Stomach (tissue), 9 donors: Measurements from ENCODE around the gene RNU5B-1. TPM values are rescaled to one million over a fixed set of nuclear protein-coding genes. Genes with fewer than 3 reads are reported as not detected.
A peak's percentile ranks its signal among the peaks of the same experiment; 100 is the strongest.
"Not testable (repeated sequence)": the region's sequence is repeated elsewhere in the genome, so short reads cannot be mapped to it uniquely, and the experiment has no call there.

ENCODE experiments used
- DNase-seq, 2 donors: peaks; one replicate each; pipeline versions ENCODE4 v3.0.0 to v3.0.0-alpha.2; 2013 to 2019
- H3K27ac ChIP-seq, 5 donors: fragments of 200-600 bp in 4 of 5; sonication (generic) in 4 of 5; one replicate each; pipeline ENCODE4 v1.5.1; 2013 to 2019; ENCODE audit warnings: mild to moderate bottlenecking in 1 of 5, moderate library complexity in 1 of 5
- H3K27me3 ChIP-seq, 3 donors: fragments of 200-600 bp; sonication (generic); one replicate each; pipeline ENCODE4 v1.5.1; 2017 to 2019; ENCODE audit warnings: mixed run types in 1 of 3
- H3K36me3 ChIP-seq, 4 donors: fragments of 200-600 bp; sonication (generic); 1 replicate in 3 of 4; 2 replicates in 1 of 4; pipeline ENCODE4 v1.5.1; 2016 to 2019
- H3K4me1 ChIP-seq, 4 donors: fragments of 200-600 bp; sonication (generic); one replicate each; pipeline ENCODE4 v1.5.1; 2016 to 2019
- H3K4me3 ChIP-seq, 4 donors: fragments of 200-600 bp; sonication (generic) in 3 of 4; one replicate each; pipeline ENCODE4 v1.5.1; 2016 to 2019; ENCODE audit warnings: mild to moderate bottlenecking in 1 of 4
- H3K9me3 ChIP-seq, 4 donors: fragments of 200-600 bp; sonication (generic); one replicate each; pipeline ENCODE4 v1.5.1; 2016 to 2019
- EP300 ChIP-seq: sonication (generic); formaldehyde crosslinking; IDR thresholded peaks from one replicate; pipeline ENCODE4 v1.6.1; 2017; ENCODE audit warnings: antibody characterized with exemption
- POLR2A ChIP-seq, 4 donors: fragments of 450-650 bp; IDR thresholded peaks; one replicate each; pipeline ENCODE4 v1.6.1; 2016; ENCODE audit warnings: antibody characterized with exemption in 4 of 4, control low read depth in 2 of 4, mild to moderate bottlenecking in 1 of 4, moderate library complexity in 1 of 4
- POLR2AphosphoS5 ChIP-seq, 3 donors: sonication (generic); formaldehyde crosslinking; IDR thresholded peaks; one replicate each; pipeline ENCODE4 v1.6.1; 2016; ENCODE audit warnings: antibody characterized with exemption in 3 of 3
- WGBS, 5 donors: extraction: QIAGEN DNeasy Blood & Tissue Kit in 3 of 5; methylation state at CpG; one replicate each; pipeline versions ENCODE4 v1.1.5 to v1.1.7; 2013 to 2018; 5-methylcytosine and 5-hydroxymethylcytosine counted together
- intact Hi-C: fragments of 100-400 bp; cut with DNase I; formaldehyde crosslinking; loops from one replicate; pipeline ENCODE4 v1.15.1; 2023; ENCODE audit warnings: low total_unique reads
- polyA plus RNA-seq, 3 donors: library from polyadenylated mRNA; stranded (reverse); fragments of 200-250 nt; gene quantifications; one replicate each; pipeline ENCODE4 v1.2.3, GENCODE V29; 2013
- total RNA-seq, 5 donors: library from RNA; depleted of rRNA; stranded (reverse); fragments of >200 nt; gene quantifications; one replicate each; pipeline versions ENCODE4 v1.1.0 to v1.2.3, GENCODE V29; 2014 to 2016
- TF ChIP-seq, protein P1 (sequence below), 7 experiments: fragments of 450-650 bp in 4 of 7; fragments of 200-600 bp in 3 of 7; sonication (generic) in 3 of 7; IDR thresholded peaks; one replicate each; pipeline ENCODE4 v1.5.1; 2016 to 2019; ENCODE audit warnings: antibody characterized with exemption in 7 of 7, control low read depth in 2 of 7, mild to moderate bottlenecking in 1 of 7
- donor health status: healthy with polysubstance abuse.
- donor health status: Bipolar disorder and iron deficiency.
- donor health status: healthy.

Gene RNU5B-1
- total and polyA plus RNA-seq, 8 donors: not detected

DNA sequence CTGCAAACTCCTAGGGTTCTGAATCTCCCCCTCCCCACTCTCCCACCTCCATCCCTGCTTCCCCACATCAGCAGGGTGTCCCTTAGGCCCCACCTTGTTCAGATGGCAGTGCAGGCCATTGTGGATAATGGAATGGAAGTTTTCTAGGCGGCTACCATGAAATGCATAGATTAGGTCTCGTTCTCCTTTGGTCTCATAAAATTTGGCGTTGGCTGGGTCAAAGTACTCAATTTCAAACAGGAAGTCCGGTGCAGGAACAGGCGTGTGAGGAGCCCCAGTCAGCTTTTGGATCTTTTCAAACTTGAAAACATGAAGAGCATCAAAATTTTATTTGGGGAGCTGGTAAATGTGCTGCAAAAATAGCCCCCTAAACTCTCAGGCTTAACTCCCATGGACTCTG is 38.0 kb upstream of the RNU5B-1 start:
- DNase-seq: no peak
- whole genome bisulfite sequencing, 5 donors: 87 to 92% (median 90%) methylated on average over 5 of the region's 5 CpGs
- intact Hi-C loops: loop anchor here (5.0 kb wide), 1 partner anchor 69 kb away; no protein-coding TSS in a partner anchor

GRCh38 chr15:65268411-65268810 is 36.1 kb upstream of the RNU5B-1 start:
- Histone ChIP-seq H3K9me3 (no peaks in the 10 kb centered on the region), H3K27ac (no peak overlapping the region), H3K36me3 (peaks cover 0 to 50% (median 39%) of the 10 kb centered on the region in 4 donors), H3K4me1 (peaks cover 0 to 39% (median 13%) of the 10 kb centered on the region in 4 donors), H3K27me3 (no peaks in the 10 kb centered on the region), H3K4me3 (no peak overlapping the region)
- DNase-seq: no peak
- 96 to 100% (median 98%) methylated on average over 4 of the region's 4 CpGs for WGBS, 5 donors
- intact Hi-C loops: loop anchor here (5.0 kb wide), 1 partner anchor 71 kb away; no protein-coding TSS in a partner anchor
- TF ChIP-seq, protein P1, sequence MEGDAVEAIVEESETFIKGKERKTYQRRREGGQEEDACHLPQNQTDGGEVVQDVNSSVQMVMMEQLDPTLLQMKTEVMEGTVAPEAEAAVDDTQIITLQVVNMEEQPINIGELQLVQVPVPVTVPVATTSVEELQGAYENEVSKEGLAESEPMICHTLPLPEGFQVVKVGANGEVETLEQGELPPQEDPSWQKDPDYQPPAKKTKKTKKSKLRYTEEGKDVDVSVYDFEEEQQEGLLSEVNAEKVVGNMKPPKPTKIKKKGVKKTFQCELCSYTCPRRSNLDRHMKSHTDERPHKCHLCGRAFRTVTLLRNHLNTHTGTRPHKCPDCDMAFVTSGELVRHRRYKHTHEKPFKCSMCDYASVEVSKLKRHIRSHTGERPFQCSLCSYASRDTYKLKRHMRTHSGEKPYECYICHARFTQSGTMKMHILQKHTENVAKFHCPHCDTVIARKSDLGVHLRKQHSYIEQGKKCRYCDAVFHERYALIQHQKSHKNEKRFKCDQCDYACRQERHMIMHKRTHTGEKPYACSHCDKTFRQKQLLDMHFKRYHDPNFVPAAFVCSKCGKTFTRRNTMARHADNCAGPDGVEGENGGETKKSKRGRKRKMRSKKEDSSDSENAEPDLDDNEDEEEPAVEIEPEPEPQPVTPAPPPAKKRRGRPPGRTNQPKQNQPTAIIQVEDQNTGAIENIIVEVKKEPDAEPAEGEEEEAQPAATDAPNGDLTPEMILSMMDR (IDR thresholded peaks at IDR 0.05): no peak
- TF ChIP-seq POLR2A (IDR thresholded peaks at IDR 0.05) (no peak), POLR2AphosphoS5 (IDR thresholded peaks at IDR 0.05) (no peak), EP300 (no peak)

More for the DNA sequence above, 38.0 kb upstream of the RNU5B-1 start:
- no peak overlapping the region for H3K27ac ChIP-seq
- H3K4me1 ChIP-seq: peaks cover 3 to 54% (median 14%) of the 10 kb centered on the region in 4 donors
- no peaks in the 10 kb centered on the region for H3K9me3 ChIP-seq
- H3K36me3 ChIP-seq: peaks cover 4 to 63% (median 58%) of the 10 kb centered on the region in 4 donors
- TF ChIP-seq, protein P1 (IDR thresholded peaks at IDR 0.05): no peak
- no peak for TF ChIP-seq EP300
- no peak for TF ChIP-seq POLR2A (IDR thresholded peaks at IDR 0.05)
- TF ChIP-seq POLR2AphosphoS5 (IDR thresholded peaks at IDR 0.05): no peak
- H3K4me3 ChIP-seq: no peak overlapping the region
- H3K27me3 ChIP-seq: no peaks in the 10 kb centered on the region

DNA sequence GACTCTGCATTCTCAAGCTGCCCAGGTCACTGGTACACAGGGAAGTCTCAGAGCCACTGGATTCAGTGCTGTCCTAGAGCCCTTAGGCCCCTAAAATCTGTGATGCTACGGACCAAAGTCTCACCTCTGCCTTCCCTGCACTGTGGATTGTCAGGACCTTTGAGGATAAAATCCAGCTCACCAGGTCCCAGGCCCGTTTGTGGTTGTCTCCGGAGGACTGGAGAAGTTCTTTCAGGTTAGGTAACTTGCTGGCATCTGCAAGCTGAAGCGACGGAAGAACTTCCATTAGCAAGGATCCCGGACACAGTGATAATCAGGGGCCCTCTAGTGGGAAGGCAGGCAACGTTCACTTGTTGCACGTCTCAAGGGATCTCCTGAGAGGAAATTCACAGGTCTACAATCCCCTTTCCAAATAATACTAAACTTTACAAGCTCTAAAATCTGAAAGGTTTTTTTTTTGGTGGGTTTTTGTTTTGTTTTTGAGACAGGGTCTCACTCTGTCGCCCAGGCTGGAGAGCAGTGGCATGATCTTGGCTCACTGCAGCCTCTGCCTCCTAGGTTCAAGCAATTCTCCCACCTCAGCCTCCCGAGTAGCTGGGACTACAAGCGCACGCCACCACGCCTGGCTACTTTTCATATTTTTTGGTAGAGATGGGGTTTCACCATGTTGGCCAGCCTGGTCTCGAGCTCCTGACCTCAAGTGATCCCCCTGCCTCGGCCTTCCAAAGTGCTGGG is 33.5 kb upstream of the RNU5B-1 start:
- peak; percentile 67 to 90 for DNase-seq
- intact Hi-C loops, H3K9me3 ChIP-seq, H3K27me3 ChIP-seq, H3K4me3 ChIP-seq: not testable (repeated sequence)
- peaks cover 0 to 22% (median 10%) of the 10 kb centered on the region in 4 donors for H3K4me1 ChIP-seq
- peak in 1 of 3 donors; percentile 56 for TF ChIP-seq POLR2AphosphoS5 (IDR thresholded peaks at IDR 0.05)
- TF ChIP-seq, protein P1 (IDR thresholded peaks at IDR 0.05): peak in 5 of 7 experiments; percentile 59 to 80 (median 66)
- peaks cover 0 to 35% (median 28%) of the 10 kb centered on the region in 4 donors for H3K36me3 ChIP-seq
- peak overlapping the region in 2 of 5 donors; percentile 25 to 65 for H3K27ac ChIP-seq
- WGBS, 5 donors: 48 to 51% (median 49%) methylated on average over 15 of the region's 15 CpGs

DNA sequence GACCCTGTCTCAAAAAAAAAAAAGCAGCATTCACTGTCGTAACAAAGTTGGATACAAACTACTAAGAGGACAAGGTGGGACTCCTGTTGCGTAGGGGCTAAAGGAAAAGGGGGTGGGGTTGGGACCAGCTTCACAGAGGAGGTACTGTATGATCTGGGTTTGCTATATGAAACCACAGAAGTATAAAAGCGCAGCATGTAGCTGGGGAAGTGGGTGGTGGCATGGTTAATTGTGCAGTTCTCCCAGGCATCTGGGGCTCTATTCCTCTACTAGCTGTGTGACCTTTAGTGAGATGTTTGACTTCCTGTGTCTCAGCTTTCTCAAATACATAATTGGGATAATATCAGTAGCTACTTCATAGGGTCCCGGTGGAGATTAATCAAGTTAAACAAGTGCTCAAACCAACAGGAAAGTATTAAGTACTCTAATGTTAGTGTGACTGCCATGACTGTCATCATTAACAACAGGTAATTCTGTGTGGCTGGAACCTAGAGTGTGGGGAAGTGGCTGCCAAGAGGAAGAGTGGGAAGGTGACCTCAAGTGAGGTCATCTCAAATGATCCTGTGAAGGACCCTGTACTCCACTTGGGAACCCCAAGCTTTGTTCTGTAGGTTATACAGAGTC is 29.3 kb upstream of the RNU5B-1 start:
- intact Hi-C loops: no loop called here

More for the DNA sequence above, 29.3 kb upstream of the RNU5B-1 start:
- Histone ChIP-seq H3K27me3 (no peaks in the 10 kb centered on the region), H3K4me3 (no peak overlapping the region), H3K4me1 (peaks cover 0 to 39% (median 15%) of the 10 kb centered on the region in 4 donors), H3K27ac (no peak overlapping the region), H3K9me3 (no peaks in the 10 kb centered on the region), H3K36me3 (peaks cover 0 to 19% (median 4%) of the 10 kb centered on the region in 4 donors)
- DNase-seq: no peak
- TF ChIP-seq, protein P1 (IDR thresholded peaks at IDR 0.05): no peak
- no peak for TF ChIP-seq POLR2A (IDR thresholded peaks at IDR 0.05)
- no peak for TF ChIP-seq EP300
- no peak for TF ChIP-seq POLR2AphosphoS5 (IDR thresholded peaks at IDR 0.05)
- WGBS, 5 donors: 70 to 78% (median 75%) methylated on average over 4 of the region's 4 CpGs
